Astrocyte (in vitro differentiated cells and primary cell): ENCODE measurements around the gene BCAR1. TPM values are rescaled to one million over a fixed set of nuclear protein-coding genes. Genes with fewer than 3 reads are reported as not detected.
"Not testable (repeated sequence)": the region's sequence is repeated elsewhere in the genome, so short reads cannot be mapped to it uniquely, and the experiment has no call there.

Experiments used
- DNase-seq: peaks from one replicate; pipeline ENCODE4 v3.0.0-alpha.2; 2010; ENCODE audit warnings: low read depth
- FAIRE-seq: peaks from 2 replicates; lab custom pipeline; 2011; peaks lifted over from hg19 to GRCh38; lab: Jason Lieb, UNC
- H2AFZ ChIP-seq: 2 replicates; pipeline ENCODE4 v1.6.0; 2012; ENCODE audit warnings: low read depth, low read length, inconsistent platforms
- H3K27ac ChIP-seq: 2 replicates; pipeline ENCODE4 v1.5.1; 2011; ENCODE audit warnings: low read depth, low read length, inconsistent platforms
- H3K27me3 ChIP-seq: 2 replicates; pipeline ENCODE4 v1.6.0; 2011; ENCODE audit warnings: low read length, inconsistent platforms; ENCODE audit not compliant: insufficient read depth
- H3K36me3 ChIP-seq: 2 replicates; pipeline ENCODE4 v1.5.1; 2011; ENCODE audit warnings: low read length, inconsistent platforms; ENCODE audit not compliant: insufficient read depth
- H3K4me1 ChIP-seq: 2 replicates; pipeline ENCODE4 v1.5.1; 2011; ENCODE audit warnings: low read length, inconsistent platforms; ENCODE audit not compliant: insufficient read depth
- H3K4me2 ChIP-seq: 2 replicates; pipeline ENCODE4 v1.6.0; 2012; ENCODE audit warnings: low read length, inconsistent platforms
- H3K4me3 ChIP-seq: 2 replicates; pipeline ENCODE4 v1.5.1; 2011; ENCODE audit warnings: low read depth, mild to moderate bottlenecking, low read length, inconsistent platforms; ENCODE audit not compliant: insufficient read depth
- H3K79me2 ChIP-seq: 2 replicates; pipeline ENCODE4 v1.6.0; 2012; ENCODE audit warnings: mild to moderate bottlenecking, low read length, inconsistent platforms; ENCODE audit not compliant: insufficient read depth
- H3K9ac ChIP-seq: 2 replicates; pipeline ENCODE4 v1.6.0; 2012; ENCODE audit warnings: mild to moderate bottlenecking, low read length, inconsistent platforms
- H3K9me3 ChIP-seq: 2 replicates; pipeline ENCODE4 v1.5.1; 2012; ENCODE audit warnings: low read depth, mild to moderate bottlenecking, low read length, inconsistent platforms; ENCODE audit not compliant: insufficient read depth
- H4K20me1 ChIP-seq: 2 replicates; pipeline ENCODE4 v1.6.0; 2012; ENCODE audit warnings: low read length, inconsistent platforms; ENCODE audit not compliant: insufficient read depth
- H3K27ac Mint-ChIP-seq: one replicate; pipeline ENCODE4 v1.8.0; 2021; ENCODE audit warnings: mild to moderate bottlenecking, mixed read lengths; ENCODE audit not compliant: unreplicated experiment
- H3K27me3 Mint-ChIP-seq: one replicate; pipeline ENCODE4 v1.8.0; 2021; ENCODE audit warnings: low read depth, mixed read lengths; ENCODE audit not compliant: unreplicated experiment
- H3K36me3 Mint-ChIP-seq: one replicate; pipeline ENCODE4 v1.8.0; 2021; ENCODE audit warnings: low read depth, mixed read lengths; ENCODE audit not compliant: unreplicated experiment
- H3K4me1 Mint-ChIP-seq: one replicate; pipeline ENCODE4 v1.8.0; 2021; ENCODE audit warnings: low read depth, mixed read lengths; ENCODE audit not compliant: unreplicated experiment
- H3K4me3 Mint-ChIP-seq: one replicate; pipeline ENCODE4 v1.8.0; 2021; ENCODE audit warnings: mild to moderate bottlenecking, moderate library complexity, mixed read lengths; ENCODE audit not compliant: unreplicated experiment
- H3K9me3 Mint-ChIP-seq: one replicate; pipeline ENCODE4 v1.8.0; 2021; ENCODE audit warnings: mild to moderate bottlenecking, mixed read lengths; ENCODE audit not compliant: unreplicated experiment
- EZH2 ChIP-seq: IDR thresholded peaks from 2 replicates; pipeline ENCODE4 v1.6.1; 2012; ENCODE audit warnings: mild to moderate bottlenecking, low read length, inconsistent platforms; ENCODE audit not compliant: insufficient read depth
- total RNA-seq: library from RNA; stranded (reverse); gene quantifications from 2 replicates; pipeline ENCODE4 v1.2.1, GENCODE V29; 2021
- TF ChIP-seq, protein P1 (sequence below): IDR thresholded peaks from 2 replicates; pipeline ENCODE4 v1.5.1; 2011; ENCODE audit warnings: low read depth, mild to moderate bottlenecking, inconsistent platforms, low read length, moderate library complexity; ENCODE audit not compliant: insufficient read depth

Gene BCAR1
- total RNA-seq, 1 donor from 2014 or later, result 296 TPM

DNA sequence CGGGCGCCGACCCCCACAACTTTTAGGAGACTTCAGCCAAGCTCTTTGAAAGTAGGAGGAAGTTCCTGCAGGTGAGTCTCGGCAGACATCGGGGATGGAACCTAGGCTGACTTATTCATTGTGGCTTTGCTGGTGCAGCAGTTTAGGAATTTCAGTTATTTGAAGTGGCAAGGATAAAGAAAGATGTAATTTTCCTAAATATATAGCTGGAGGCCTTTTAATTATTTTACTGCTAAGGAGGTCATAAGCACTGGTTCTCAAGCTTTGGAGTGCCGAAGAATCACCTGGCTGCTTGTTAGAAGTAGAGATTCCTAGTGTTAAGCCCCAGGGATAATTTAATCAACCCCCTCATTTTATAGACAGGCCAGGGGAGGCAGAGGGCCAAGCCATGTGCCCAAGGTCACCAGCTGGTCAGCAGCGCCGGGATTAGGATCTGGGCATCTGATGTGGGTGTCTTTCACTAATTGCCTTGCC lies 28.9 kb upstream of the BCAR1 start:
- Mint-ChIP-seq H3K4me1 (peaks cover 11% of the 10 kb centered on the region), H3K36me3 (peaks cover 3% of the 10 kb centered on the region), H3K4me3 (no peak overlapping the region), H3K27ac (peak overlapping the region; percentile 10), H3K27me3 (no peaks in the 10 kb centered on the region), H3K9me3 (no peaks in the 10 kb centered on the region)
- Histone ChIP-seq H3K9ac (no peak overlapping the region), H3K4me1 (no peaks in the 10 kb centered on the region), H3K27ac (no peak overlapping the region), H3K4me3 (no peak overlapping the region), H4K20me1 (no peaks in the 10 kb centered on the region), H3K4me2 (no peak overlapping the region), H3K79me2 (no peaks in the 10 kb centered on the region), H3K36me3 (no peaks in the 10 kb centered on the region), H2AFZ (no peak overlapping the region), H3K9me3 (no peaks in the 10 kb centered on the region), H3K27me3 (no peaks in the 10 kb centered on the region)
- no peak for FAIRE-seq
- no peak for DNase-seq
- no peak for TF ChIP-seq EZH2
- TF ChIP-seq, protein P1, sequence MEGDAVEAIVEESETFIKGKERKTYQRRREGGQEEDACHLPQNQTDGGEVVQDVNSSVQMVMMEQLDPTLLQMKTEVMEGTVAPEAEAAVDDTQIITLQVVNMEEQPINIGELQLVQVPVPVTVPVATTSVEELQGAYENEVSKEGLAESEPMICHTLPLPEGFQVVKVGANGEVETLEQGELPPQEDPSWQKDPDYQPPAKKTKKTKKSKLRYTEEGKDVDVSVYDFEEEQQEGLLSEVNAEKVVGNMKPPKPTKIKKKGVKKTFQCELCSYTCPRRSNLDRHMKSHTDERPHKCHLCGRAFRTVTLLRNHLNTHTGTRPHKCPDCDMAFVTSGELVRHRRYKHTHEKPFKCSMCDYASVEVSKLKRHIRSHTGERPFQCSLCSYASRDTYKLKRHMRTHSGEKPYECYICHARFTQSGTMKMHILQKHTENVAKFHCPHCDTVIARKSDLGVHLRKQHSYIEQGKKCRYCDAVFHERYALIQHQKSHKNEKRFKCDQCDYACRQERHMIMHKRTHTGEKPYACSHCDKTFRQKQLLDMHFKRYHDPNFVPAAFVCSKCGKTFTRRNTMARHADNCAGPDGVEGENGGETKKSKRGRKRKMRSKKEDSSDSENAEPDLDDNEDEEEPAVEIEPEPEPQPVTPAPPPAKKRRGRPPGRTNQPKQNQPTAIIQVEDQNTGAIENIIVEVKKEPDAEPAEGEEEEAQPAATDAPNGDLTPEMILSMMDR, result no peak

DNA sequence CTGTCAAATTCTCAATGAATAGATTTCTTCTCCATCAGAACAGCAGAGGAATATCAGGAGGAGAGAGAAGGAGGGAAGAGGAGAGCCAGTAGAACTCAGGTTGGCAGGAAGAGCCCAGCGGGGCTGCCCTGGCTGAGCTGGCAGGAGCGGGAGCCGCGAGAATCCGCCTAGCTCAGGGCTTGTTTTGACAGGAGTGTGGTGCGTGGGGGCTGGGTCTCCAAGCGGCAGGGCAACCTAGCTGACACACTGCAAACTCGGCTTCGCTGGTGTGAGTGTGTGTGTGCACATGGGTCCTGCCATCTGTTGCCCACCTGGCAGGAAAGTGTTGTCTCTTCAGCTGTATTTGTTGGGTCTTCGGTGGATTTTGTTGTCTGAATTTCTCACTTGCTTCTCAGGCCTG lies 27.9 kb upstream of the BCAR1 start:
- Mint-ChIP-seq H3K36me3 (no peaks in the 10 kb centered on the region), H3K27me3 (no peaks in the 10 kb centered on the region), H3K27ac (no peak overlapping the region), H3K4me3 (no peak overlapping the region), H3K9me3 (no peaks in the 10 kb centered on the region), H3K4me1 (peaks cover 11% of the 10 kb centered on the region)
- no peak overlapping the region for H3K9ac ChIP-seq
- no peak overlapping the region for H3K4me3 ChIP-seq
- H3K79me2 ChIP-seq, result no peaks in the 10 kb centered on the region
- no peaks in the 10 kb centered on the region for H3K27me3 ChIP-seq
- no peak for FAIRE-seq
- no peaks in the 10 kb centered on the region for H4K20me1 ChIP-seq
- H3K9me3 ChIP-seq, result no peaks in the 10 kb centered on the region
- no peak for DNase-seq
- no peak overlapping the region for H3K4me2 ChIP-seq
- H3K27ac ChIP-seq, result no peak overlapping the region
- no peaks in the 10 kb centered on the region for H3K36me3 ChIP-seq
- H2AFZ ChIP-seq, result peak overlapping the region; percentile 41
- no peaks in the 10 kb centered on the region for H3K4me1 ChIP-seq
- TF ChIP-seq, protein P1, result no peak
- no peak for TF ChIP-seq EZH2

DNA sequence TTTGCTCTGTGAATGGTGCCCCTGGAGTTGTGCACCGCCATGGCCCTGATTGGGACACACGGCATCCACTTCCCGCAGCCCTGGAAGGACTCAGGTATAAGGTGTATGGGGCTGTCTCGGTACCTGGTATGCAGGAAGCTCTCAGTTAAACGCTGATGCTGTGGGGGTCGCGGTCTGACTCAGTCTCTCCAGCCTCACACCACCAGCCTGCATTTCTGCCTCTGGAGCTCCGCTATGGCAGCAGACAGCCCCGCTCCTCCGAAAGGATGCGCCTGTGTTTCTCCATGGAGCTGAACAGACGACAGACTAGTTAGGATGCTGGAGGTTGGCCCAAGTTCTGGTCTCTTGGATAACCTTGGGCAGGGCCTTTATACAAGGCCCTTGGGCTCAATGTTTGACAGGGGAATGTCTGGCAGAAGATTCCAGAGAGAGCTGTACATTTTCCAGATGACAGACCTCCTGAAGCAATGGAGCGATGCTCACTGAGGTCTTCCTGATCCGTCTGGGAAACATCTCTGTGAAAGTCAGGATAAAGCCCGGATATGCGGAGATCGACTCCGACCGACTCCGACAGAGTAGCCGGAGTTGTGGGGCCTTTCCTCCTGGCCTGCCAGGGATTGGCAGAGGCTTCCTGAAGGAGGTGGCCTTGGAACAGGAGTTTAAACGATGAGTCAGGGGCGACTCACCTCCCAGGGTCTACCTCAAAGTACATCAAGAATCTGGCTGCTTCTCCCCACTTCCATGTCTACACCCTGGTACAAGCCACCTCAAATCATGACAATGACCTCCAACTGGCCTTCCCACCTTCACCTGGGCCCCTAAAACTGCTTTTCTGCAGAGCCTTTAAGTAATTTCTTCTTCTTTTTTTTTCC lies 21.9 kb upstream of the BCAR1 start:
- Histone ChIP-seq H3K4me3 (no peak overlapping the region), H3K27ac (no peak overlapping the region), H3K36me3 (no peaks in the 10 kb centered on the region), H3K9me3 (no peaks in the 10 kb centered on the region), H2AFZ (no peak overlapping the region), H3K79me2 (no peaks in the 10 kb centered on the region), H3K9ac (no peak overlapping the region), H4K20me1 (no peaks in the 10 kb centered on the region), H3K4me1 (peaks cover 13% of the 10 kb centered on the region), H3K27me3 (no peaks in the 10 kb centered on the region), H3K4me2 (peak overlapping the region; percentile 2)
- Mint-ChIP-seq H3K4me3 (peak overlapping the region; percentile 50), H3K9me3 (no peaks in the 10 kb centered on the region), H3K4me1 (peaks cover 5% of the 10 kb centered on the region), H3K27me3 (no peaks in the 10 kb centered on the region), H3K27ac (no peak overlapping the region), H3K36me3 (no peaks in the 10 kb centered on the region)
- FAIRE-seq, result no peak
- peak; percentile 55 for DNase-seq
- TF ChIP-seq EZH2, result no peak
- TF ChIP-seq, protein P1, result no peak

DNA sequence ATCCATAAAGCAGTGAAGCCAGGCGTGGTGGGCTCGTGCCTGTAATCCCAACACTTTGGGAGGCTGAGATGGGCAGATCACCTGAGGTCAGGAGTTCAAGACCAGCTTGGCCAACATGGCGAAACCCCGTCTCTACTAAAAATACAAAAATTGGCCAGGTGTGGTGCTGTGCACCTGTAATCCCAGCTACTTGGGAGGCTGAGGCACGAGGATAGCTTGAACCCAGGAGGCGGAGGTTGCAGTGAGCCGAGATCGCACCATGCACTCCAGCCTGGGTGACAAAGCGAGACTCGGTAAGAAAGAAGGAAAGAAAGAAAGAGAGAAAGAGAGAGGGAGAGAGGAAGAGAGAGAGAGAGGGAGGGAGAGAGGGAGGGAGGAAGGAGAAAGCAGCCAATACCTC lies 21.2 kb upstream of the BCAR1 start:
- not testable (repeated sequence) for H2AFZ ChIP-seq, H3K27ac ChIP-seq, H3K79me2 ChIP-seq, FAIRE-seq, H3K27me3 ChIP-seq, H3K4me3 Mint-ChIP-seq, H3K27me3 Mint-ChIP-seq, H3K4me1 Mint-ChIP-seq, H3K9me3 Mint-ChIP-seq, DNase-seq, H3K9ac ChIP-seq, H3K36me3 ChIP-seq, H3K4me3 ChIP-seq, H3K36me3 Mint-ChIP-seq, H3K9me3 ChIP-seq, H3K27ac Mint-ChIP-seq, H4K20me1 ChIP-seq, H3K4me2 ChIP-seq
- peaks cover 19% of the 10 kb centered on the region for H3K4me1 ChIP-seq
